G401.6 (cell line): Measurements from ENCODE around the gene LRRC28.

Source experiments
- FAIRE-seq: peaks from 2 replicates; lab custom pipeline; 2012; peaks lifted over from hg19 to GRCh38; lab: Jason Lieb, UNC

Gene LRRC28

DNA sequence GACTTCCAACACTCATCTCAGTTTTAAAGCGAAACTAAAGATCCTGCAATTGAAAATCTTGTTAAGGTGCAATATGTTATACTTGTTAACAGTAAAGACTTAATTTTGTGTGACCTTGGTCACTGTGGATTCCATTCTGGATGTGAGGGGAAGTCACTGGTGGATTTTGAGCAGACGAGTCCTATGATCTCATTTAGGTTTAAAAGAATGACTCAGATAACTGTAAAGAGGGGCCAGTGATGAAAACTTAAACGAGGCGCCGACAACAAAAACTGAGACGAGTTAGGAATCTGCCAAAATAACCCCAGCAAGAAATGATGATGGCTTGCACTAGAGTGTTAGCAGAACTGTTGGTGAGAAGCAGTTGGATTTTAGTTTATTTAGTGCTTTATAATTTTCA, 56.5 kb downstream of the LRRC28 start:
- no peak for FAIRE-seq

DNA sequence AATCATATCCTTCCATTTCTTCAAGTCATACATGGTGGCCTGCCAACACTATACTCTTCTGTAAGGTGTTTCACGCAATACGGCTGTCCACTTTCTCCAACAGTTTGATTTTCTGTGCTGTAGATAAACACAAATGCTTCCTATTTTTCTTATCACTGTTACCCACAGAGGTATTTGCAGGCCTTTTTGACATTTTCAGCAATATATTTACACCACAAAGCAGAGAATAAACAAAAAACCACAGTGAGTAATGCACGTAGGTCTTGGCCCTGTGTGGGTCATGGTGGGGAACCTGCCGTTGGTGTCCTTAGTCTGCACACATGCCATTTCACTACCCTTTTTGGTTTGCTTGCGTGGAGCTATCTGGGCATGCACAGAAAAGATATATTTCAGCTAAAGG, 59.5 kb downstream of the LRRC28 start:
- no peak for FAIRE-seq

DNA sequence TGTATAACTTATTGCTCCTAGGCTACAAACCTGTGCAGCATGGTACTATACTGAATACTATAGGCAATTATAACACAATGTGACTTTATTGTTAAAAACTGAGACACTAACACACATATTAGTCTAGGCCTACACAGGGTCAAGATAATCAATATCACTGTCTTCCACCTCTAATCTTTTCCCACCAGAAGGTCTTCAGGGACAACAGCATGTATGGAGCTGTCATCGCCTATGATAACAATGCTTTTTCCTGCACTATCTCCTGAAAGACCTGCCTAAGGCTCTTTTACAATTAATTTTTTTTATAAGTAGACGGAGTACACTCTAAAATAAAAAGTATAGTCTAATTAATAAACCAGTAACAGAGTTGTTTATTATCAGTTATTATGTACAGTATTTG, 60.9 kb downstream of the LRRC28 start:
- FAIRE-seq: no peak

- FAIRE-seq: no peak
These were observed 61.5 kb downstream of the LRRC28 start for GRCh38 chr15:99312794-99313193.

- no peak for FAIRE-seq
These were observed 64.4 kb downstream of the LRRC28 start for GRCh38 chr15:99315636-99316035.

DNA sequence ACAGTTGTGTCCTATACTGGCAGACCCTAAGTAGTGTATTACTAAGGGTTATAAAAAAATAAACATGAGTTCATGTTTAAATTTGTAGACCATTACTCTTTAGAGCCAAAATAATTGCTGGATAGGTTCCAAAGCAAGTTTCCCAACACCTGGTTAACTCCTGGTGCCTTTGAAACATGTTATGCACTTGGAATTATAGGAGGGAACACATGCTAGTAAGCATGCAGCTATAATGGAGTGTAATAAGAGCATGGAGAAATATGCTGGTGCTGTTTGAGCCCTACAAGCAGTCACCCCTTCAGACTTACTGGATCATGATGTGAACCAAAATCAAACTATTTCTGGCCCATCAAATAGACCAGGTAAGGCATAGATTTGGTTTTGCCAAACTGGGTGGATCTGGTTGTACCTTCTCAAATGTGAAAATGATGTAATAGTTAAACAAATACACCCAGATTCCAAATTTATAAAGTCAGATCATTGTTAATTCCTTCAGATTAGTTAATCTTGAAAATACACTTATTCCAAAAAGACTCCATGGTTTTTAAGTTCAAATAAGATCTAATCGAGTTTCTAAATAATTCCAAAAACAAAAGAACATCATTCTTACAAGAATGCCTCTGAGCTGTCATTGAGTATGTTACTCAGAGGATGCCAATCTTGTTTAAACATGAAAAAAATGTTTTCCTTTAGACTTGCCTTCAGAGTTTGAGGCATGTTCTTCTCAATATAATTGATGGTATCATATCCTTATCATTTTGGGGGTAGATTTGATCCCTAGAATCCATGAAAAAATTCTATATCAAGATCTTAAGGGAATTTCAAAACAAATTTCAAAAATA, 69.3 kb downstream of the LRRC28 start:
- FAIRE-seq: no peak

GRCh38 chr15:99321468-99321867, 70.2 kb downstream of the LRRC28 start:
- FAIRE-seq: no peak

GRCh38 chr15:99322643-99323405, 71.5 kb downstream of the LRRC28 start:
- no peak for FAIRE-seq

- FAIRE-seq: no peak
These were observed 72.9 kb downstream of the LRRC28 start for GRCh38 chr15:99324082-99324620.

GRCh38 chr15:99324700-99325099, 73.4 kb downstream of the LRRC28 start:
- no peak for FAIRE-seq

- FAIRE-seq: no peak
These were observed 75.0 kb downstream of the LRRC28 start for GRCh38 chr15:99326235-99326634.

DNA sequence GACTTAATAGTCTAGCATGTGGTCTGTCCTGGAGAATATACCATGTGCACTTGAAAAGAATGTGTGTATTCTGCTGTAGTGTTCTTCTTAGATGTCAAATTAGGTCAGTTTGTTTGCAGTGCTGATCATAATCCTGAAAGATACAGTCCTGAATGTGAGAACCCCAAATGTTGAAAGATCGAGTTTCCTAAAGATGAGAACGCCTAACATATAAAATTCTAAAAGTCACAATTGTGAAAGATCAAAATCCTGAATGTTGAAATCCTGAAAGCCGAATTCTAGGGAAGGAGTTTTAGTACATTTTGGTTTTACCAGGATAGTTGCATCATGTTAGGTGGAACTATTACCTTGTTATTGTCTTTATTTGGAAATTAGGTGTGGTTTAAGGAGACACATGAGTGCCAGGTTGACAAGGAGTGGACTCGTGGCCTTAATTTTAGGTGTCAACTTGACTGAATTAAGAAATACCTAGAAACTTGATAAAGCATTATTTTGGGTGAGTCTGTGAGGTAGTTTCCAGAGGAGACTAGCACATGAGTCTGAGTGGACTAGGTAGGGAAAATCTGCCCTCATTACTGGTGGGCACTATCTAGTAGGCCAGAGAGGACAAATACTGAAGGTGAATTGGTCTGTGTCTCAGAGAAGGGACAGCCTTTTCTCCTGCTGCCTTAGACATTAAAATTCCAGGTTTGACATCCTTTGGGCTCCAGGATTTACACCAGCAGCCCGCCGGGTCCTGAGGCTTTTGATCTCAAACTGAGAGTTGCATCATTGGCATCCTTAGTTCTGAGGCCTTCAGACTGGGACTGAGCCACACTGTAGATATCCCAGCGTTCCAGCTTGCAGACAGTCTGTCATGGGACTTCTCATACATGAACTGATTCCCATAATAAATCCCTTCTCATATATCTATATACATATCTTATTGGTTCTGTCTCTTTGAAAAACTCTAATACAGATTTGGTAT, 77.1 kb downstream of the LRRC28 start:
- no peak for FAIRE-seq

DNA sequence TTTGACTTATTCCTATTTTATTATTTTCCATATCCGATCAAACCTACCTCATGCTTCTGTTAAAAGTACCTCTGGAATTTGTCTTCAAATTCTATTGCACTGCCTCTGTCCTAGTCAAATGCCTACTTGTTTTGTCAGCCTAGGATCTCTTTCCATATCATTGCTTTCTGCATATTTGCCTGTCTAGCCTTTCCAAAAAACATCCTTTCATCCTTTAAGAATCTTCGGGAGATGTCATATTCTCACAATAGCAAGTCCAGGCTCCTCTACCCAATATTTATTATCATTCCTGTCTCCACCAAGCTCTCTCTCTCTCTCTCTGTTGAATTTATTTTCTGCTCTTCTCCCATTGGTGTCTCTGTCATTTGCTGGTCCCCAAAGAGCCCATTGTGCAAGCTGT, 80.1 kb downstream of the LRRC28 start:
- FAIRE-seq: no peak

GRCh38 chr15:99333413-99333812, 82.1 kb downstream of the LRRC28 start:
- no peak for FAIRE-seq

DNA sequence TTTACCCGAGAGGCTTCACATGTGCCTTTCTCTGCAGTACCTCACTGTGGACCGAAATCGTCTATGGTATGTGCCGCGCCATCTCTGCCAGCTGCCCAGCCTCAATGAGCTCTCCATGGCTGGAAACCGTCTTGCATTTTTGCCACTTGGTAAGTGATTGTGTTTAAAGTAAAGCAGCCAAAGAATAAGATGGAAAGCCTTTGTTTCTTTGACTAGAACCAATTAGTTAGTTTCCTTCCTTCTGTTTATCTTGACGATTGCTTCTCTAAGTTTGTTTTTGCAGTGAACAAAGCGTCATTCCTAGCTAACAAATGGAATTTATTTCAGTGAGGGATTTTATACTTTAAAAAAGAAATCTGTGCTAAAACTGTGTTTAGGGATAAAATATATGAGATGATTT, 82.7 kb downstream of the LRRC28 start:
- FAIRE-seq: no peak

GRCh38 chr15:99335508-99335907, 84.2 kb downstream of the LRRC28 start:
- no peak for FAIRE-seq

DNA sequence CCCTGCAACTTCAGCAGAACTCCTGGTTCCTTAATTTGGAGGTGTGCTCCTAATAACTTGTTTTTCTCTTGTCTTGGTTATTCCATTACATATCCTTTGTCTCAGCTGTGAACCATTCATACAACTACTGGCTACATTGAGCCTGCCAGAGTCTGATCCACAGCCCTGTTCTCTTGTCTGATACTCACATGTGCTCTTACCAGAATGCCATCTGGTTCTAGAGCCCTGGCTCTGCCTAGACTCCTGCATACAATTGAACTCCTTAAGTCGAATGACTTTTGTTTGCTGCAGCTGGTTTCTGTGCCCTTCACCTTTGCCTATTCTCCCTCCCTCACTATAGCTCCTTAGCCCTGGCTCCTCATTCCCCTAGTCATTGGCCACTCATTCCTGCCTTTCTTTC, 85.5 kb downstream of the LRRC28 start:
- FAIRE-seq: no peak

- no peak for FAIRE-seq
These were observed 89.1 kb downstream of the LRRC28 start for GRCh38 chr15:99340347-99340746.

DNA sequence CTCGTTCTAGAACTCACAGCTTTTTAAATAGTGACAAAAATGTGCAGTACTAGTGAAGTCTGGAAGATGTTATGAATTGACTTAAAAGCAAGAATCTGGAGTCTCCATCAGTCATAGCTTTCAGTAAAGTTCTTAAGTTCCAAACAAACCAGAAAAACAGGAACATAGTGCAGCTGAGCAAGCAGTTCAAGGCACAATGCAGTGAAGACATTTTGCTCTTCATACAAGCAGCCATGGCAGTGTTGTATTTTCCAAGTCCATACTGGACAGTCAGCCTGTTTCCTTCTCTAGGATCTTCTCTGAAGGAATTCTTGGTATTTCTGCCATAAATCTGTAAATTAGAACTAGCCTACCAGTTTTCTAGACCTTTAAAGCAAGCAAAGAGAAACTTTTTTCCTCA, 90.5 kb downstream of the LRRC28 start:
- no peak for FAIRE-seq

DNA sequence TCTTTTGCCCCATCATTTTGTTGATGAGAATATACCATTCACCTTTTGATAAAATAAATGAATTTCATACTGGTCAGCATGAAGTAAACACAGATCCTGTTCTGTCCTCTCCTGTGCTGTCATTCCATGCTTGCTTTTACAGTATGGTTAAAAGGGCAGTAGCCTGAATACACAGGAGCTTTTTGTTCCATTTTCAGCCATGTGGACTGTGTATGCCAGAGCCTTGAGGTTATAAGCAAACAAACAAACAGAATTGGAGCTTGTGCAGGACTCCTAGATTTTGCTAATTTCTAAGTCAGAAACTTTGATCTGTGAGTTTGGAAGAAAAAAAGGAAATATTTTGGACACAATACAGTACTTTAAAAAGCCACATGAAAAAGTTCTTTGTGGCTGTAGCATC, 91.9 kb downstream of the LRRC28 start:
- FAIRE-seq: no peak

- FAIRE-seq: no peak
These were observed 92.7 kb downstream of the LRRC28 start for GRCh38 chr15:99343881-99344551.

DNA sequence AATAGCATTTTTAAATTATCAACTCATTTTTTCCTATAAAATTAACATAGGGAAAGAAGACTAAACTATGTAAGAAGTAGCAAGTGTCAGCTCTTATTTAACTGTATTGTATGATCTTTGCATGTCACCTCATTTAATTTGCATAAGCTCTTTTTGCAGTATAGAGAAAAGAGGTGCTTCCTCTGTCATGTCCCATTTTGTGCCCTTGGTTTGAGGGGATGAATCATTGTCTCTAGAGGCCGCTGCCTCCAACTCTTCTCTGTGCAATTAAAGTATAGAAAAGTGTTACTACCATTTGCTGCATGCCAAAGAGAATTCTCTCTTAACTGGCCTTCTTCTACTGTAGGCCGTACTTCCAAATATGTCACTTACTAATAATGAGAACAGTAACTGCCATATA, 93.4 kb downstream of the LRRC28 start:
- FAIRE-seq: no peak
